Esophagus muscularis mucosa (tissue), 4 donors: ENCODE results near the gene BCL2L13.

Source experiments
- EP300 ChIP-seq: sonication (generic); formaldehyde crosslinking; IDR thresholded peaks from one replicate; pipeline ENCODE4 v1.6.1; 2017; ENCODE audit warnings: antibody characterized with exemption
- POLR2AphosphoS5 ChIP-seq, 2 donors: sonication (generic); formaldehyde crosslinking; IDR thresholded peaks; one replicate each; pipeline ENCODE4 v1.6.1; 2017; ENCODE audit warnings: antibody characterized with exemption in 2 of 2
- TF ChIP-seq, protein P1 (sequence below), 3 experiments: fragments of 200-600 bp in 2 of 3; fragments of 450-650 bp in 1 of 3; sonication (generic) in 2 of 3; IDR thresholded peaks; one replicate each; pipeline ENCODE4 v1.5.1; 2017 to 2019; ENCODE audit warnings: antibody characterized with exemption in 3 of 3, mild to moderate bottlenecking in 2 of 3, moderate library complexity in 1 of 3

DNA sequence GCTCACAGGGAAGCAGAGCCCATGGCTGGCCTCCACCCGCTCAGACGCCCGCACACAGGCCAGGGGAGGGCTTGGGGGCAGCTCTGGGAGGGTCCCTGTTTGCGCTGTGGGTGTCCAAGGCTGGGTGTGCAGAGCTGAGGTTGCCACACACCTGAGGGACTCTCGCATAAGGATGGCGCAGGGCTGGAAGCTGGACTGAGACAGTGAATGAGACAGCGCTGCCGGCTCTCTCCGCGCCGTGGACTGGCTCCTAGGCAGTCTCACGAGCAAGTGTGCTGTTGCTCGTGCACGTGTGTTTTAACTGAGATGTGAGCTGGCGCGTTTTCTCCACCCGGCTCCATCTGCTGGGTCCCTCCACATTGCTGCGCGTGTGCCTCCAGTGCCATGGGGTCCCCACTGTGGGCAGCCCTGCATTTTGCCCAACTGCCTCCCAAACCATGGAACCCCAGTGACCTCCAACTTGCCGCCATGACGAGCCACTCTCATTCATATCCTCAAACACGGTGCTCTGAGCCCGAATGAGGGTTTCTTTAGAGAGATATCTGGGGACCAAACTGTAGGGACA, 139.9 kb downstream of the BCL2L13 start:
- TF ChIP-seq, protein P1, sequence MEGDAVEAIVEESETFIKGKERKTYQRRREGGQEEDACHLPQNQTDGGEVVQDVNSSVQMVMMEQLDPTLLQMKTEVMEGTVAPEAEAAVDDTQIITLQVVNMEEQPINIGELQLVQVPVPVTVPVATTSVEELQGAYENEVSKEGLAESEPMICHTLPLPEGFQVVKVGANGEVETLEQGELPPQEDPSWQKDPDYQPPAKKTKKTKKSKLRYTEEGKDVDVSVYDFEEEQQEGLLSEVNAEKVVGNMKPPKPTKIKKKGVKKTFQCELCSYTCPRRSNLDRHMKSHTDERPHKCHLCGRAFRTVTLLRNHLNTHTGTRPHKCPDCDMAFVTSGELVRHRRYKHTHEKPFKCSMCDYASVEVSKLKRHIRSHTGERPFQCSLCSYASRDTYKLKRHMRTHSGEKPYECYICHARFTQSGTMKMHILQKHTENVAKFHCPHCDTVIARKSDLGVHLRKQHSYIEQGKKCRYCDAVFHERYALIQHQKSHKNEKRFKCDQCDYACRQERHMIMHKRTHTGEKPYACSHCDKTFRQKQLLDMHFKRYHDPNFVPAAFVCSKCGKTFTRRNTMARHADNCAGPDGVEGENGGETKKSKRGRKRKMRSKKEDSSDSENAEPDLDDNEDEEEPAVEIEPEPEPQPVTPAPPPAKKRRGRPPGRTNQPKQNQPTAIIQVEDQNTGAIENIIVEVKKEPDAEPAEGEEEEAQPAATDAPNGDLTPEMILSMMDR (IDR thresholded peaks at IDR 0.05) = no peak
- no peak for TF ChIP-seq EP300
- no peak for TF ChIP-seq POLR2AphosphoS5 (IDR thresholded peaks at IDR 0.05)
